KMS-11 (cell line): ENCODE results near the gene LAMA2.

Source experiments
- H2AFZ ChIP-seq: fragments of 200-600 bp; sonication (generic); 2 replicates; pipeline ENCODE4 v1.6.1; 2016; ENCODE audit warnings: antibody characterized with exemption, mixed run types, low read depth
- H3K27ac ChIP-seq: fragments of 200-600 bp; sonication (generic); 2 replicates; pipeline ENCODE4 v1.6.1; 2016; ENCODE audit warnings: mild to moderate bottlenecking, mixed run types
- H3K27me3 ChIP-seq: fragments of 200-600 bp; sonication (generic); 2 replicates; pipeline ENCODE4 v1.6.1; 2017; ENCODE audit warnings: mild to moderate bottlenecking, low read depth, mixed run types, moderate library complexity; ENCODE audit not compliant: insufficient read depth
- H3K36me3 ChIP-seq: fragments of 200-600 bp; sonication (generic); 2 replicates; pipeline ENCODE4 v1.6.1; 2017; ENCODE audit warnings: mild to moderate bottlenecking, mixed run types; ENCODE audit not compliant: insufficient read depth
- H3K4me1 ChIP-seq: fragments of 200-600 bp; sonication (generic); 2 replicates; pipeline ENCODE4 v1.6.1; 2016; ENCODE audit warnings: mild to moderate bottlenecking, low read depth, mixed run types; ENCODE audit not compliant: poor library complexity, severe bottlenecking
- H3K4me2 ChIP-seq: fragments of 200-600 bp; sonication (generic); 2 replicates; pipeline ENCODE4 v1.7.0; 2016; ENCODE audit warnings: mild to moderate bottlenecking, mixed run types
- H3K4me3 ChIP-seq: fragments of 200-600 bp; sonication (generic); IDR thresholded peaks from 2 replicates; pipeline ENCODE4 v1.6.1; 2017; ENCODE audit warnings: low read depth, low read length, mixed read lengths; ENCODE audit not compliant: insufficient read depth
- H3K79me2 ChIP-seq: fragments of 200-600 bp; sonication (generic); 2 replicates; pipeline ENCODE4 v1.6.1; 2016; ENCODE audit warnings: low read depth, mixed run types; ENCODE audit not compliant: insufficient read depth
- H3K9ac ChIP-seq: fragments of 200-600 bp; sonication (generic); 2 replicates; pipeline ENCODE4 v1.6.1; 2016; ENCODE audit warnings: mild to moderate bottlenecking, mixed run types
- H4K20me1 ChIP-seq: fragments of 200-600 bp; sonication (generic); 2 replicates; pipeline ENCODE4 v1.6.1; 2016; ENCODE audit warnings: mild to moderate bottlenecking, mixed run types; ENCODE audit not compliant: insufficient read depth
- CTCF ChIP-seq: fragments of 200-600 bp; sonication (generic); conservative IDR thresholded peaks from 2 replicates; pipeline ENCODE4 v1.6.1; 2017; ENCODE audit warnings: low read depth, mild to moderate bottlenecking, antibody characterized with exemption, low read length, moderate library complexity, mixed read lengths

Gene LAMA2

DNA sequence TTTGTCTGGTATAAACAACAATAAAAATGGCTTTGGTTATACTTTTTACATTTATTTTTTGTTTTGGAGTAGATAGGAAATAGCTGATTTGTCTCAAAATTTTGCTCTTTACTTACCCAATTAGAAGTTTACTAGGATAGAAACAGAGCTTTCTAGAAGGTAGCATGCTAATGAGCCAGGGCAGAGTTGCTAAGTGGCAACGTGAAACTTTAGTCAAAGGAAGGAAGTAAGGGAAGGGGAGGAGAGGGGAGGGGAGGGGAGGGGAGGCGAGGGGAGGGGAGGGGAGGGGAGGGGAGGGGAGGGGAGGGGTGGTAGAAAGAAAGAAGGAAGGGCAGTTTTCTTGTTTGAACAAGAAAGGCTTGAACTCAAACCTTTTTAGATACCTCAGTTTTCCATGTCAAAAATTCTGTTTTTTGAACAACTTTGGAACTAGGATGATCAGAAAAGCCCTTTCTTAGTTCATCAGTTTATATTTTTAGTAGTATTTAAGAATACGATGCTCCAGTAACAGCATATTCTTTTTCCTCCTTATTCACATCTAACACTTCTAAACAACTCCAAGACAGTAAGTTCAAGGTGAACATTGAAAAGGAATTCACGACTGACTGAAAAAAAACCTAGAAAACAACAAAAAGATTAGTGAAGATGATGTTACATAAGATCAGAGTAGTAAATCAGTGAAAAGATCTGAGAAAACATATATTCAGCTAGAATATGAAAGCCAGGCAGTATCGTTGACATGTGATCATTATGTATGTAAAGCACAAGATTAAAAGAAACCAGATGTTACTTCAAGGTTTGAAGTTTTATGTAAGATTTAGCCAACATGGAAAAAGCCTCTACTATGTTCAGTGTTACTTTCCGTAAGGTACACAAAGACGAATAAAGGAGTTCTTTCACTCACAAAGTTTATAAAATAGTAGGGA lies 563.6 kb downstream of the LAMA2 start:
- Histone ChIP-seq H3K4me2 (no peak overlapping the region), H3K4me3 (no peak overlapping the region), H3K27ac (no peak overlapping the region), H3K4me1 (peaks cover 14% of the 10 kb centered on the region), H3K79me2 (no peaks in the 10 kb centered on the region), H3K36me3 (no peaks in the 10 kb centered on the region), H3K9ac (no peak overlapping the region), H4K20me1 (no peaks in the 10 kb centered on the region), H3K27me3 (no peaks in the 10 kb centered on the region), H2AFZ (no peak overlapping the region)
- no peak for TF ChIP-seq CTCF

GRCh38 chr6:129447198-129447565 lies 564.2 kb downstream of the LAMA2 start:
- H3K36me3 ChIP-seq, result no peaks in the 10 kb centered on the region
- no peak overlapping the region for H3K27ac ChIP-seq
- H3K4me3 ChIP-seq, result no peak overlapping the region

DNA sequence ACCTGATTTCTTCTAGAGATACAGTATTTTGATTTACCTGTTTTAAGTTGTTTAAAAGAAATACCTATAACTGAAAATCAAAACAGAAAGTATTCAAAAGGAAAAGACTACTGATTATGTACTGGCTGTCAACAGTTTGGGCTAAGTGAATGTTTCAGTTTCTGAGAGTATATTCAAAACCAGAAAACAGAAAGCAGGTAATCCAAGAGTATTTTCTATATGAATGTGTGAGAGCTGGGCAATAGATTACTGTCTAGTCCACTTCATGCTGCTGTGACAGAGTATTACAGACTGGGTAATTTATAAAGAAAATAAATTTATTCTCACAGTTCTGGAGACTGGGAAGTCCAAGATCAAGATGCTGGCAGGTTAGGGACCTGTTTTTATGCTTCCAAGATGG lies 566.0 kb downstream of the LAMA2 start:
- Histone ChIP-seq H3K9ac (no peak overlapping the region), H3K27ac (no peak overlapping the region), H3K4me3 (no peak overlapping the region), H3K4me2 (peak overlapping the region; percentile 16; the same call in 1 of the 2 replicates), H3K79me2 (no peaks in the 10 kb centered on the region), H3K4me1 (peaks cover 14% of the 10 kb centered on the region), H3K36me3 (no peaks in the 10 kb centered on the region), H2AFZ (no peak overlapping the region), H4K20me1 (no peaks in the 10 kb centered on the region), H3K27me3 (no peaks in the 10 kb centered on the region)
- TF ChIP-seq CTCF, result no peak

More at GRCh38 chr6:129447198-129447565, 564.2 kb downstream of the LAMA2 start:
- Histone ChIP-seq H3K9ac (no peak overlapping the region), H3K4me2 (no peak overlapping the region), H3K27me3 (no peaks in the 10 kb centered on the region), H4K20me1 (no peaks in the 10 kb centered on the region), H2AFZ (no peak overlapping the region), H3K79me2 (no peaks in the 10 kb centered on the region), H3K4me1 (peaks cover 14% of the 10 kb centered on the region)
- TF ChIP-seq CTCF, result no peak

GRCh38 chr6:129451187-129451586 lies 568.2 kb downstream of the LAMA2 start:
- TF ChIP-seq CTCF, result no peak

More at GRCh38 chr6:129451187-129451586, 568.2 kb downstream of the LAMA2 start:
- Histone ChIP-seq H3K27ac (no peak overlapping the region), H3K4me3 (no peak overlapping the region), H3K4me2 (no peak overlapping the region), H2AFZ (no peak overlapping the region), H3K4me1 (peaks cover 14% of the 10 kb centered on the region), H4K20me1 (no peaks in the 10 kb centered on the region), H3K9ac (no peak overlapping the region), H3K36me3 (no peaks in the 10 kb centered on the region), H3K79me2 (no peaks in the 10 kb centered on the region), H3K27me3 (no peaks in the 10 kb centered on the region)
